K562 (cell line): ENCODE measurements around the gene PPAN. TPM values are rescaled to one million over a fixed set of nuclear protein-coding genes. Genes with fewer than 3 reads are reported as not detected.

Experiments
- ATAC-seq: fragments of 200-7000 bp; cut with Tn5 transposase; 3 replicates; pipeline ENCODE4 v1.9.1; 2020; ENCODE audit warnings: moderate library complexity
- BruUV-seq: library from RNA; stranded (reverse); fragments of 400-500 nt; replicated peaks from 2 replicates; lab custom pipeline; 2021; lab: Mats Ljungman, UMichigan
- CTCF ChIA-PET: fragments of 300-600 bp; formaldehyde crosslinking; extraction: SDS; loops from one replicate; lab custom pipeline; 2021; ENCODE audit warnings: low intra/inter-chr PET ratio; lab: Yijun Ruan, JAX
- POLR2A ChIA-PET: fragments of 300-600, 350-650 bp; sonication (Branson Sonifier 250); formaldehyde crosslinking; extraction: SDS; loops from one replicate; lab custom pipeline; 2021; ENCODE audit warnings: antibody characterized with exemption, inconsistent platforms; lab: Yijun Ruan, JAX
- DNase-seq, 4 experiments: peaks; one replicate each; pipeline versions ENCODE4 v3.0.0 to v3.0.0-alpha.2; 2011 to 2018; ENCODE audit warnings: low spot score in 3 of 4, mixed read lengths in 3 of 4; ENCODE audit errors: extremely low read depth in 1 of 4
- FAIRE-seq: peaks from 2 replicates; lab custom pipeline; 2011; peaks lifted over from hg19 to GRCh38; lab: Jason Lieb, UNC
- H2AFZ ChIP-seq: 2 replicates; pipeline ENCODE4 v1.6.0; 2011; ENCODE audit warnings: low read depth, low read length, control low read depth, inconsistent platforms
- H3K27ac ChIP-seq: fragments of 200-600 bp; 3 replicates; pipeline ENCODE4 v1.8.0; 2011; ENCODE audit warnings: low read depth, mild to moderate bottlenecking, control low read depth, inconsistent platforms, low read length, moderate library complexity, mixed read lengths; ENCODE audit errors: extremely low read depth
- H3K27me3 ChIP-seq, 2 experiments: fragments of 300-600 bp in 1 of 2; 2 replicates in 1 of 2; 3 replicates in 1 of 2; pipeline versions ENCODE4 v1.6.0 to v1.8.0; 2011; ENCODE audit warnings: inconsistent platforms in 2 of 2, low read length in 2 of 2, mild to moderate bottlenecking in 1 of 2, mixed read lengths in 1 of 2, moderate library complexity in 1 of 2; ENCODE audit not compliant: control insufficient read depth in 2 of 2, insufficient read depth in 2 of 2
- H3K36me3 ChIP-seq: fragments of 300-600 bp; 3 replicates; pipeline ENCODE4 v1.8.0; 2011; ENCODE audit warnings: mild to moderate bottlenecking, low read length, inconsistent platforms; ENCODE audit not compliant: control insufficient read depth, insufficient read depth
- H3K4me1 ChIP-seq, 2 experiments: fragments of 200-600 bp in 1 of 2; replicated peaks in 1 of 2; 2 replicates in 1 of 2; 3 replicates in 1 of 2; pipeline versions ENCODE4 v1.5.1 to v1.8.0; 2011; ENCODE audit warnings: inconsistent platforms in 2 of 2, low read length in 2 of 2, mild to moderate bottlenecking in 1 of 2, mixed read lengths in 1 of 2, moderate library complexity in 1 of 2; ENCODE audit not compliant: control insufficient read depth in 2 of 2, insufficient read depth in 2 of 2
- H3K4me2 ChIP-seq: 2 replicates; pipeline ENCODE4 v1.6.1; 2011; ENCODE audit warnings: low read length, control low read depth, inconsistent platforms, mixed read lengths; ENCODE audit not compliant: insufficient read depth
- H3K4me3 ChIP-seq: fragments of 200-600 bp; sonication (generic), shearing (Covaris generic); 2 replicates; pipeline ENCODE4 v1.5.1; 2016; ENCODE audit warnings: control low read depth, inconsistent platforms
- H3K79me2 ChIP-seq: fragments of 200-600 bp; 3 replicates; pipeline ENCODE4 v1.8.0; 2011; ENCODE audit warnings: low read length, inconsistent platforms; ENCODE audit not compliant: control insufficient read depth, insufficient read depth
- H3K9ac ChIP-seq, 2 experiments: 2 replicates each; pipeline versions ENCODE4 v1.6.0 to v1.6.1; 2011; ENCODE audit warnings: low read depth in 2 of 2, low read length in 2 of 2, control low read depth in 1 of 2, inconsistent platforms in 1 of 2, mild to moderate bottlenecking in 1 of 2, mixed read lengths in 1 of 2; ENCODE audit not compliant: insufficient read depth in 1 of 2
- H3K9me1 ChIP-seq: one replicate; pipeline ENCODE4 v1.6.0; 2011; ENCODE audit warnings: inconsistent platforms, mild to moderate bottlenecking, low read length, moderate library complexity; ENCODE audit not compliant: control insufficient read depth, insufficient read depth
- H3K9me3 ChIP-seq: replicated peaks from 2 replicates; pipeline ENCODE4 v1.5.1; 2011; ENCODE audit warnings: low read depth, low read length, inconsistent platforms; ENCODE audit not compliant: control insufficient read depth, insufficient read depth
- H4K20me1 ChIP-seq: replicated peaks from 2 replicates; pipeline ENCODE4 v1.6.1; 2011; ENCODE audit warnings: low read length, inconsistent platforms, mixed read lengths; ENCODE audit not compliant: control insufficient read depth, insufficient read depth
- CREB3 ChIP-seq: fragments of 450-650 bp; conservative IDR thresholded peaks from 2 replicates; pipeline ENCODE4 v1.6.1; 2016; ENCODE audit warnings: missing genetic modification characterization, low read depth, mild to moderate bottlenecking, missing compliant biosample characterization, moderate library complexity
- POLR2G ChIP-seq: fragments of 200-400 bp; formaldehyde crosslinking; IDR thresholded peaks from 2 replicates; pipeline ENCODE4 v1.6.1; 2017; ENCODE audit warnings: low read depth, mild to moderate bottlenecking, antibody characterized with exemption, low read length, moderate library complexity
- RERE ChIP-seq: sonication (generic); formaldehyde crosslinking; IDR thresholded peaks from 2 replicates; pipeline ENCODE4 v1.8.0; 2023; ENCODE audit warnings: missing genetic modification reagents, mild to moderate bottlenecking, borderline replicate concordance
- VEZF1 ChIP-seq: fragments of 200-800 bp; sonication (Bioruptor generic); IDR thresholded peaks from 2 replicates; pipeline ENCODE4 v1.6.1; 2017; ENCODE audit warnings: missing genetic modification characterization, missing compliant biosample characterization
- WGBS: fragments of 100-300 bp; shearing (Covaris generic); methylation state at CpG from one replicate; pipeline ENCODE4 v1.1.6; 2016; ENCODE audit warnings: low coverage, mixed read lengths; ENCODE audit not compliant: insufficient coverage; ENCODE audit errors: missing lambda C conversion rate; 5-methylcytosine and 5-hydroxymethylcytosine counted together
- in situ Hi-C: fragments of 300-500 bp; cut with MboI; formaldehyde crosslinking; loops from 4 replicates; pipeline ENCODE4 v1.15.0; 2018; ENCODE audit warnings: inconsistent platforms, mixed read lengths
- intact Hi-C: fragments of 100-400 bp; cut with micrococcal nuclease; formaldehyde crosslinking; loops from 2 replicates; pipeline ENCODE4 v1.14.2; 2022
- polyA plus RNA-seq, 8 experiments: library from polyadenylated mRNA; depleted of rRNA in 4 of 8; stranded (reverse) in 5 of 8; unstranded in 3 of 8; fragments of >200 nt; fragmentation: Nextera tagmentation in 2 of 8; fragmentation: Illumina TruSeq in 1 of 8; extraction: Ambion mirVana in 2 of 8; extraction: Trizol in 1 of 8; gene quantifications; 2 replicates each; pipeline versions ENCODE4 v1.2.1 to v1.2.3, GENCODE V29; 2011 to 2014; ENCODE audit warnings: inconsistent platforms in 1 of 8, missing spikeins in 1 of 8
- total RNA-seq, 7 experiments: library from RNA; depleted of rRNA in 6 of 7; stranded (reverse); fragments of >200 nt in 6 of 7; fragmentation: Illumina TruSeq in 2 of 7; extraction: Trizol in 2 of 7; gene quantifications; 2 replicates each; pipeline versions ENCODE4 v1.2.1 to v1.2.3, GENCODE V29; 2011 to 2021; ENCODE audit warnings: low replicate concordance in 1 of 7

The PPAN gene
- total and polyA plus RNA-seq, 9 of the 15 experiments (the other 6 are each of a cell fraction or from before 2014, with no cell fraction given): 2.2 to 129 (median 59.1) TPM

- no peak for TF ChIP-seq RERE (CRISPR knock-in tag)
- no peak for TF ChIP-seq CREB3
Observed at GRCh38 chr19:10133596-10133995, 27.4 kb downstream of the PPAN start (continued).

- no peaks in the 10 kb centered on the region for H3K9me3 ChIP-seq
- BruUV-seq: no TSS peak
- H3K79me2 ChIP-seq: no peaks in the 10 kb centered on the region
- H2AFZ ChIP-seq: no peak overlapping the region
- DNase-seq (no peak), ATAC-seq (no peak), FAIRE-seq (no peak)
- TF ChIP-seq VEZF1 (no peak), POLR2G (peak; percentile 54; the same call in 1 of the 2 replicates)
- H3K9me1 ChIP-seq: no peaks in the 10 kb centered on the region
- H4K20me1 ChIP-seq: no peaks in the 10 kb centered on the region; the same call in 1 of the 2 replicates
- peaks cover 85% of the 10 kb centered on the region; the same call in 2 of the 3 replicates for H3K36me3 ChIP-seq
- ChIA-PET POLR2A (interaction anchor here (0.8 kb wide), 1 partner anchor 67 kb away, joined by 4 read pairs; no protein-coding TSS in a partner anchor), CTCF (no interaction called here)
- no peak overlapping the region for H3K4me3 ChIP-seq
- H3K4me1 ChIP-seq: peaks cover 0 to 16% of the 10 kb centered on the region in 2 experiments; a peak in 2 of 5 replicates
- in situ Hi-C loops (no loop called here), intact Hi-C loops (no loop called here)
- no peaks in the 10 kb centered on the region for H3K27me3 ChIP-seq
- 90% methylated on average over 7 of the region's 9 CpGs for WGBS
- no peak overlapping the region for H3K9ac ChIP-seq
- H3K4me2 ChIP-seq: no peak overlapping the region
- no peak overlapping the region for H3K27ac ChIP-seq
Observed at GRCh38 chr19:10134040-10134439, 27.9 kb downstream of the PPAN start.
